Mononuclear cell (primary cell): Measurements from ENCODE around the gene MGLL. TPM values are rescaled to one million over a fixed set of nuclear protein-coding genes. Genes with fewer than 3 reads are reported as not detected.

ENCODE experiments used
- H3K27me3 ChIP-seq: 2 replicates; pipeline ENCODE4 v1.6.0; 2011; ENCODE audit warnings: low read length, control low read depth; ENCODE audit not compliant: insufficient read depth
- H3K4me1 ChIP-seq: 2 replicates; pipeline ENCODE4 v1.5.1; 2011; ENCODE audit warnings: mild to moderate bottlenecking, low read length, control low read depth; ENCODE audit not compliant: insufficient read depth
- H3K4me3 ChIP-seq: 2 replicates; pipeline ENCODE4 v1.5.1; 2011; ENCODE audit warnings: mild to moderate bottlenecking, low read length, moderate library complexity
- H3K9me3 ChIP-seq: 2 replicates; pipeline ENCODE4 v1.5.1; 2011; ENCODE audit warnings: low read depth, mild to moderate bottlenecking, control low read depth, low read length
- total RNA-seq: library from RNA; depleted of rRNA; stranded (reverse); fragments of >200 nt; gene quantifications from one replicate; pipeline ENCODE4 v1.2.3, GENCODE V29; 2012

The MGLL gene
- total RNA-seq, 1 donor: 10.7 TPM

DNA sequence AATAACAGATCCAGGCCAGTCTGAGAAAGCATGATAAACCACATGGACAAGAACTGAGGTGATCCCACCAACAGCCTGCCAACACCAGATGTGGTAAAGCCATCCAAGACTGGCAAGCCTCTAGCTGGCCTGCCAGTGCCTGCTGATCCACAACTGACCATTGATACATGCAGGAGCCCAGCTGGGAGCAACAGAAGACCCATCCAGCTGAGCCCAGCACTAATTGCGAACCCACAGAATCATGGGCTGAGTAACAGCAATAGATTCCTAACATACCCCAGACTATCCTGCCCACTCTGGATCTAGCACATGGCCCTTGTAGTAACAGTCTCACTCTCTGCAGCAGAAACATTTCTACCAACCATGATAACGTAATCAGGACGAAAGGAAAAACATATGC, 10.6 kb downstream of the MGLL start:
- no peaks in the 10 kb centered on the region for H3K9me3 ChIP-seq
- no peak overlapping the region for H3K4me3 ChIP-seq
- H3K27me3 ChIP-seq: no peaks in the 10 kb centered on the region
- no peaks in the 10 kb centered on the region for H3K4me1 ChIP-seq

DNA sequence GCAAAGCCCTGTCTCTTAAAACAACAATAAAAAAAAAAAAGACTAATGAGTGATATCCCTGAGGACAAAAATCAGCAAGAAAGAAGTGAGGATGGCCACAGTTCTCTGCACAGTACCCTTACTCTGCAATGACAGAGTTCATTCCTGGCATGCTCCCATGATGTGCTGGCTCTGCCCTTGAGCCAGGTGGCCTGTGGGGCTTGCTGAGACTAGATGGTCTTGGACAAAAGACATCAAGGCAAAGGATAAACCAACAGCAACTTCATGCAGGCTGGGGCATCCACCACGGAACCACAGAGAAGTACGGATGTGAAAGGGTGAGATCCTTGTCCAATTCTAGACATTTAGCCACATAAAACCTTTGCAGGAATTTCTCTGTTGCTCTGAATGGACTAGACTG, 12.7 kb downstream of the MGLL start:
- Histone ChIP-seq H3K4me1 (no peaks in the 10 kb centered on the region), H3K9me3 (no peaks in the 10 kb centered on the region), H3K27me3 (no peaks in the 10 kb centered on the region), H3K4me3 (no peak overlapping the region)

DNA sequence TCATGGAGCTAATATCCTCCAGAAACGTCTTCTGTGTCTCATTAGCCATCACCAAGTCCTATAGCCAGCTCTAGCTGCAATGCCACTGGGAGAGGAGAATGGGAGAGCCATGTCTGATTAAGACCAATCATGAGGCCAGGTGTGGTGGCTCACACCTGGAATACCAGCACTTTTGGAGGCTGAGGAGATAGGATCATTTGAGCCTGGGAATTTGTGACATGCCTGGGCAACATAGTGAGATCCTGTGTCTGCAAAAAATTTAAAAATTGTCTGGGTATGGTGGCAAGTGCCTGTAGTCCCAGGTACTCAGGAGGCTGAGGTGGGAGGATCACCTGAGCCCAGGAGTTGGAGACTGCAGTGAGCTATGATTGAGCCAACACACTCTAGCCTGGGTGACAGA, 13.1 kb downstream of the MGLL start:
- no peak overlapping the region for H3K4me3 ChIP-seq

DNA sequence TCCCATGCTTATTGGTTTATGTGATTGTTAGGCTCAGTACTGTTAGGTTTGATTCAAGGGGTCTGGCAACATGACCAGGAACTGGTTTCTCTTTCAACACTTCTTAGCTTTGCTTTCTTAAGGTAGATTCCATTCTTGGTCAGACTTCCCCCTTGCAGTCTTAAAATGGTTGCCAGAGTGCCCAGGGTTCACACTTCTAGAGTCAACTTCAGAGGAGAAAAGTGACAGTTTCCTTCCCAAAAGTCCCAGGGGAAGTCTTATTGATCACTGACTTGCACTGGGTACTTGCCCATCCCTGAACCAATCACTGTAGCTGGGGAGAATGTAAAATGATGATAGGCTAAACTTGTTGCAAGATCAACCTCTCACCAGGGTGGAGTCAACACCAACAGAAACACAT, 14.1 kb downstream of the MGLL start:
- no peaks in the 10 kb centered on the region for H3K9me3 ChIP-seq
- H3K4me1 ChIP-seq: no peaks in the 10 kb centered on the region
- H3K27me3 ChIP-seq: no peaks in the 10 kb centered on the region
- H3K4me3 ChIP-seq: no peak overlapping the region

More for the DNA sequence above, 13.1 kb downstream of the MGLL start:
- Histone ChIP-seq H3K27me3 (no peaks in the 10 kb centered on the region), H3K9me3 (no peaks in the 10 kb centered on the region), H3K4me1 (no peaks in the 10 kb centered on the region)

DNA sequence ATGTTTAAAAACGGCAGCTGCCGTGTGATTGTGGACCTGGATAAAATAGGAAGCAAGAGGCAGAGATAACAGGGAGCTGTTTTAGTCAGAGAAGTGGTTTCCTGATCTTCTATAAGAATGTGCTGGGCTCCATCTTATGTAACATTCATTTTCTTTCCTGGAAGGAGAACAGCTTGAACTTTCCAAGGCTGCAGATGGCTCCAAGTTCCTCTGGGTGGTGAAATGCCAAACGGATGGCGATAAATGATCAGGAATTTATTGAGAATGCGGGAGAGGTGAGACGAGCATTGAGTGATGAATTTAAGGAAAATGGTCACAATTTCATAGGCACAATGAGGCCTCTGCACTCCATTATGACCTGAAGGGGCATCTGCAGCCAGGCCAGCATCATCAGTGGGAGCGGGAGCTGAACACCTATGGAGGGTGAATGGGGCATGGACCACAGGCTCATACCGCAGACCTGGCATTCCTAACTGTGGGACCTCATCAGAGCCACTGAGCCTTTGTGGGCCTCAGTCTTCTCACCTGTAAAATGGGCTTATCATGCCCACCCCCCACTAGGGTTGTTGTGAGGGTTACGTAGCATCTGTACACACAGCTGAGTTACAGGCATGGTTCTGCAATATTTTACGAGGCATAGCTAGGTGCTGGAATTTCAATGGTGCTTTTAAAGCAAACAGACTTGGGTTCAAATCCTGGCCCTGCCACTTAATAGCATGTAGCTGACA, 17.1 kb downstream of the MGLL start:
- Histone ChIP-seq H3K4me3 (no peak overlapping the region), H3K4me1 (peaks cover 7% of the 10 kb centered on the region), H3K27me3 (no peaks in the 10 kb centered on the region), H3K9me3 (no peaks in the 10 kb centered on the region)

DNA sequence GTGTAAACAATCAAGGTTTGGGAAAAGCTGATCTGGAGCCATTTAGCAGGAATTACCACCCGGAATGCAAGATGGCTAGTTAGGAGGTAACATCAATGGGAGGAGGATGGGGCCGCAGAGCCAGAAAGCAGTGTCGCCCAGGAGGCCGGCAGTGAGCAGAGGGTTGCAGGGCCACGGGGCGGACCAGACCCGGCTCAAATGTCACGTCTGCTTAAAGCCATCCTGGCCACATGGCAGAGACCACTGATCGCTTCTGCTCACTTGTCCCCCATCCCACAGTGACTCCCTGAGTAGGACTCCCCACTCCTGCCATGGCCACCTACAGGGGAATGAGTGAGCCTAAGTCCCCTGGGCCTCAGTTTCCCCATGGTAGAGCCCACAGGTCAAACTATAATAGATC, 18.2 kb downstream of the MGLL start:
- Histone ChIP-seq H3K4me1 (peaks cover 11% of the 10 kb centered on the region), H3K9me3 (no peaks in the 10 kb centered on the region), H3K27me3 (no peaks in the 10 kb centered on the region), H3K4me3 (no peak overlapping the region)

DNA sequence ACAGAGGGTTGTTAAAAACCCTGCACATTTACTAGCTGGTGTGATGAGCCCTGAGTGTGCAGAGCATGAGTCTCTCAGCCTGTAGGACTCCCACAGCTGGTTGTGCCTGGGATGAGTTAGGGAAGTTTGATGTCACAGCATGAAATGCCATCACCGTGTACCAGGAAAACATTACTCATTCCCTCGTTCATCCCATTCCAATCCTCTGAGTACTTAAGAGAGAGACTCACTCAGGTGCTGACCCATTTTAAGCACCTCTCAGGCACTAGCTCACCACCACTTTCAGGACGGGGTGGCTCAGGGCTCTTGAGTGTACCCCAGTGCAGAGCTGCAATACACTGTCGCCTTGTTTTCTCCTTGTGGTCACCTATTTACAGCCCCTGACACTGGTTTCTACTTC, 18.7 kb downstream of the MGLL start:
- Histone ChIP-seq H3K4me3 (no peak overlapping the region), H3K27me3 (no peaks in the 10 kb centered on the region), H3K4me1 (peaks cover 11% of the 10 kb centered on the region), H3K9me3 (no peaks in the 10 kb centered on the region)

DNA sequence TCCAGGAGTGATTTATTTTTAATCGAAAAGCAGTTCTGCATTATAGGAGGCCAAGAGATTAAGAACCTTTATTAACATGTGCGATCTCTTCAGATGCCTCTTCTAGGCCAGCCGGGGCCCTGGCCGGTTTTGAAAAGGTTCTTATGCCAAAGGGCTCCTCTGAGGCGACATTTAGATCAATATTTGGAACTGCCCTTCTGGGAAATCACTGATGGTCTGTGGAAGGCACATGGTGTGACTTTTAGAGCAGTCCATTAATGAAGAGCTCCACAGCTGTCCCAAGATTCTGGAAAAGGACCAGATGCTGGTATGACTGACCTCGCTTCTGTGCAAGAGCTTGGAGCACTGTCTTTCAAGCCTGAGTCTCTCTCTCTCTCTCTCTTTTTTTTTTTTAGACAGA, 19.7 kb downstream of the MGLL start:
- H3K27me3 ChIP-seq: no peaks in the 10 kb centered on the region
- H3K4me3 ChIP-seq: no peak overlapping the region
- peaks cover 11% of the 10 kb centered on the region for H3K4me1 ChIP-seq
- H3K9me3 ChIP-seq: no peaks in the 10 kb centered on the region

DNA sequence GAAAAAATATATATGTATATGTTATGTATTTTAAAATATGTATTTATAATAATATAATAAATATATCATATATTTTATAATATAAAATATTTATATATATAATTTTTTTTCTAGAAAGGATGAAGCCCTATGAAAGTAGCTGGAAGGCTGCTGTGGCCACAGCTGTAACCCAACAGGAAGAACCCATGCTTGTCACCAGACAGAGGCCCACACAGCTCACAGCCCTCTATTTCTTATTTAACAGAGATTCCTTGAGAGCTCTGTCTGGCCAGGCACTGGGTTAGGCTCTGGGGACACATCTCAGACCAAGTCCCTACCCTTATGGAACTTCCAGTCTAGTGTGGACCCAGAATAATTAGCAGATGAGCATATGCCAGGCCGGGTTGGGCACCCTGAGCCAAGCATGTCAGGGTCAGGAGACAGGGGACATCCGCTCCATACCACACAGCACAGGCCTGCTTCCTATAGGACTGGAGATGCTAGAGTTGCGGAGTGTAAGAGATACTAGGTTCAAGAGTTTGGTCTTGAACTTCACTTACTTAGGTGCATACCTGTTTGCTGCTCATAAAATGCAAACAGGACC, 20.5 kb downstream of the MGLL start:
- H3K4me1 ChIP-seq: peaks cover 11% of the 10 kb centered on the region
- no peak overlapping the region for H3K4me3 ChIP-seq
- no peaks in the 10 kb centered on the region for H3K27me3 ChIP-seq
- H3K9me3 ChIP-seq: no peaks in the 10 kb centered on the region

DNA sequence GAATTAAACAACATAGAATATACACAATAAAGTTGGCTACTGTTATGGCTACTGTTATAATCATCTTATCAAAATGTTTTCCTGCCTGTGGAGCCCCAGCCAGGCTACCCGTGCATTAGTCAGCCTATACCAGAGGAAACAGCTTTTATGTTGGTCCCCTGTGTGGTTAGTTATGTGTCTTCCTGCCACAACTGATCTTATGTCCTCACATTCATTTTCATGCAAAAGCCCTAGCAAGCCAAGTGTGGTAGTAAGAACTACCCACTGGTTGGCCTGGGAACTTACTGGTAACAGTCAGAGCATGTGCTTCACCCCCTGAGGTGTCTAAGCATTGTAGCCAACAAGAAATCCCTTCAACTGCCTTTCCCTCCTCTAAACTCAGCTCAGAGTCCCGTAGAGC, 21.8 kb downstream of the MGLL start:
- no peaks in the 10 kb centered on the region for H3K27me3 ChIP-seq
- no peaks in the 10 kb centered on the region for H3K9me3 ChIP-seq
- H3K4me3 ChIP-seq: no peak overlapping the region
- H3K4me1 ChIP-seq: peaks cover 11% of the 10 kb centered on the region

DNA sequence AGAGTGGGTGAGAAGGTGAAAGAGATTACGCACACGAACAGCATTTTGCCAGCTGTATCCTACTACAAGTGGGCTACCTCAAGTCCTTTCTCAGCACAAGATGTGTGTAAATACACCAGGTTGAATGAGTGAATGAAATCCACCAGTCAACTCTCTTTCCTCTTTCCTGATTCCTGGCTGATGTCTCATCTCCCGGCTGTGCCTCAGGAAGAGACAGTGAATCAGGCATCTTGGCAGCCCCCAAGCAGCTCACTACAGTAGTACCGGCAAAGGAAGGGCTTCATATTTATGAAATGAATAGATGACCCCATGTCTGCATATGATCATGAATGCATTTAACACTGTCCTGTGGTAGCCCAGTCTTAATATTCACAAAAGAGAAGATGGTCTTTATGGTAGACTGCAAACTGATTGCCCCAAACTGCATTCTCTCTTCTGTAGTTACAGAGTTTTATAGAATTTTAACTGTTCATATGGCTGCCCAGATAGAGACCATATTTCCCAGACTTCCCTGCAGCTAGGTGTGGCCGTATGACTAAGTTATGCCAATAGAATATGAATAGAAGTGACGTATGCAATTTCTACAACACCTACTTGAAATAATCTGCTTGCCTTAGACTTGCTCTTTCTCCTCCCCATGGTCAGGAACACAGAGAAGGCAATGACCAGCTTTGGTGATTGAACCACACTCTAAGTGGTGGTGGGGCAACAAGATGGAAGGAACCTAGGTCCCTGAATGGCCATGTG, 22.7 kb downstream of the MGLL start:
- H3K9me3 ChIP-seq: no peaks in the 10 kb centered on the region
- peaks cover 11% of the 10 kb centered on the region for H3K4me1 ChIP-seq
- no peaks in the 10 kb centered on the region for H3K27me3 ChIP-seq
- H3K4me3 ChIP-seq: no peak overlapping the region

DNA sequence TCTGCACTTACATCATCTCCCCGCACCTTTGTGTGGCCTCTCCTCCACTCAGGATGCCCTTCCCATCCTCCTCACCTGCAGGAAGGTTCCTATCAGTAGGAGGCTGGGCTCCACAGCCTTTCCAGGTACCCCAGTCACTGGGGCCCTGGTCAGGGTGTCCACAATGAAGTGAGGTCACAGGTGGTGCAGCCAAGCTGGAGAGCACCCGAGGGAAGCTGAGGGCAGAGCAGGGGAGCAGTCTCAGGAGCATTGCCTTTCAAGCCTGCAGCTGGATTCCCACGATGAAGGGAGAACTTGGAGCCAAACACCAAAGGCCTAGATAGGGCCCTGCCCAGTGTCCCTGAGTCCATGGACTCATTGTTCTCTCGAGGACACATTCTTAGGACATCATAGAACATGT, 23.6 kb downstream of the MGLL start:
- Histone ChIP-seq H3K4me3 (no peak overlapping the region), H3K27me3 (no peaks in the 10 kb centered on the region), H3K4me1 (peaks cover 11% of the 10 kb centered on the region), H3K9me3 (no peaks in the 10 kb centered on the region)

DNA sequence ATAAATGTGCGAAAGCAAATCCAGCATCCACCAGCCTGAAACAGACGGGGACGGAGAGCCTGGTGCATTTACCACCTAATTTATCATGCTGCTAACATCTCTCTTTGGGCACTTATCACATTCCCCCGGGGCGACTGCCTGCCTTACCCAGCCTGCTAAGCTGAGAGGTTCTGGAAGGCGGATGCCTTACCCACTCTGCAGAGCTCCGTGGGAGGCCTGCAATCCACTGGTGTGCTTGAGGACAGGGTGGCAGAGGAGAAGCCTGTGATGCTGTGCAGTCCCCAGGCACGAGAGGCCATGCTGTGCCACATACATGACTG, 25.5 kb downstream of the MGLL start:
- Histone ChIP-seq H3K4me1 (peaks cover 11% of the 10 kb centered on the region), H3K9me3 (no peaks in the 10 kb centered on the region), H3K27me3 (no peaks in the 10 kb centered on the region), H3K4me3 (no peak overlapping the region)

DNA sequence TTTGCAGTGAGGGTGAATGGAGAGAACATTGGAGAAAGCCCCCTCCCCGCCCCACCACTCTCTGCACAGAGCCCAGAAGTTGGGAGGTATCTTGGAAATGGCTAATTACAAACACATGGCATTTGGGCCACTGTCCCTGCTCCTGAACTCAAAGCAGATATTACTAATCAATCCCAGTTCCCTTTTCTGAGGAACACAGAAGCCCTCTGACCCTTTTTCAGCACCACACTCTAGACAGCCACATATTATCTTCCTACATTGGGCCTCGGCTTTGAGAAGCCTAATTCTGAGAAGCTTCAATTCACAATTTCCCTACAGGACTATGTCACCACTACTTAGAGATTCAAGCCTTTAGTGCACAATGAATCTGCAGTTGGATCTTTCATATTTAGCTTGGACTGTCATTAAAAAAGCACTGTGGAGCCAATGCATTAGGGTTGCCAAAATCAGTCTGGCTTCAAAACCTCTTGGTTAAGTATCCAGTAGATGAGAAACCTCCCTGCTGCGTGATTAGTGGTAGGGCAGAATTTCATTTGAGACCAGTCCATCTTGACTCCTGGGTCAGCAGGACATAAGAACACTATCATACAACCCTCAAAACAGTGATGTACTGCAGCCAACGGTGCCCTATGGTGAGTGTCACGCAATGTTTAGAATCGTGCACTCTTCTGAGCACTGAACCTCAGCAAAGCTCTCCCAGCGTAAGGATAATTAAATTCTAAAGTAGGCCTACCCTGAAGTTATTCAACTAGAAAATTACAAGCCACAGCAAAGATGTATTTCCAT, 26.1 kb downstream of the MGLL start:
- H3K27me3 ChIP-seq: no peaks in the 10 kb centered on the region
- peaks cover 11% of the 10 kb centered on the region for H3K4me1 ChIP-seq
- no peaks in the 10 kb centered on the region for H3K9me3 ChIP-seq
- no peak overlapping the region for H3K4me3 ChIP-seq

DNA sequence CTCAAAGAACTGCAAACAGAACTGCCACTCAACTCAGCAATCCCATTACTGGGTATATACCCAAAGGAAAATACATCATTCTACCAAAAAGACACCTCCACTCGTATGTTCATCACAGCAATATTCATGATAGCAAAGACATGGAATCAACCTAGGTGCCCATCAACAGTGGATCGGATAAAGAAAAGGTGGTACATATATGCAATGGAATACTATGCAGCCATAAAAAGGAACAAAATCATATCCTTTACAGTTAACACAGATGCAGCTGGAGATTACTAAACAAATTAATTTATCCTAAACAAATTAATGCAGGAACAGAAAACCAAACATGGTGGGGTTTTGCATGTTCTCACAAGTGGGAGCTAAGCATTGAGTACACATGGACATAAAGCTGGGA, 27.3 kb downstream of the MGLL start:
- Histone ChIP-seq H3K27me3 (no peaks in the 10 kb centered on the region), H3K4me3 (no peak overlapping the region), H3K9me3 (no peaks in the 10 kb centered on the region), H3K4me1 (peaks cover 8% of the 10 kb centered on the region)
